HepG2 (cell line): ENCODE data around the gene OR2V2. TPM values are rescaled to one million over a fixed set of nuclear protein-coding genes. Genes with fewer than 3 reads are reported as not detected.

Experiments
- ATAC-seq: fragments of 200-7000 bp; cut with Tn5 transposase; 3 replicates; pipeline ENCODE4 v1.9.1; 2020; ENCODE audit warnings: mild to moderate bottlenecking, moderate library complexity
- BruUV-seq: library from RNA; stranded (reverse); fragments of 400-500 nt; replicated peaks from 2 replicates; lab custom pipeline; 2021; lab: Mats Ljungman, UMichigan
- CTCF ChIA-PET: fragments of 300-600 bp; formaldehyde crosslinking; extraction: SDS; loops from one replicate; lab custom pipeline; 2021; ENCODE audit warnings: low total read pairs, inconsistent platforms, low intra/inter-chr PET ratio; lab: Yijun Ruan, JAX
- POLR2A ChIA-PET: fragments of 350-600 bp; sonication (Branson Sonifier 250); formaldehyde crosslinking; loops from one replicate; lab custom pipeline; 2020; ENCODE audit warnings: antibody characterized with exemption, inconsistent platforms; lab: Yijun Ruan, JAX
- DNase-seq: peaks from one replicate; pipeline ENCODE4 v3.0.0-alpha.2; 2015; ENCODE audit warnings: low spot score
- FAIRE-seq: peaks from 3 replicates; lab custom pipeline; 2011; peaks lifted over from hg19 to GRCh38; lab: Jason Lieb, UNC
- H2AFZ ChIP-seq: one replicate; pipeline ENCODE4 v1.6.1; 2011; ENCODE audit warnings: low read length, inconsistent platforms
- H3K27ac ChIP-seq: fragments of 300-600 bp; 3 replicates; pipeline ENCODE4 v1.8.0; 2011; ENCODE audit warnings: mixed run types, mild to moderate bottlenecking, mixed read lengths, low read length, inconsistent platforms; ENCODE audit not compliant: insufficient read depth; ENCODE audit errors: extremely low read length
- H3K27me3 ChIP-seq, 2 experiments: fragments of 200-600 bp in 1 of 2; 2 replicates in 1 of 2; 3 replicates in 1 of 2; pipeline versions ENCODE4 v1.6.0 to v1.8.0; 2011; ENCODE audit warnings: low read length in 2 of 2, mild to moderate bottlenecking in 2 of 2, moderate library complexity in 2 of 2, inconsistent platforms in 1 of 2; ENCODE audit not compliant: insufficient read depth in 2 of 2, control insufficient read depth in 1 of 2
- H3K36me3 ChIP-seq, 2 experiments: fragments of 200-600 bp in 1 of 2; replicated peaks in 1 of 2; 2 replicates in 1 of 2; 3 replicates in 1 of 2; pipeline versions ENCODE4 v1.5.1 to v1.8.0; 2011; ENCODE audit warnings: low read length in 2 of 2, inconsistent platforms in 1 of 2; ENCODE audit not compliant: insufficient read depth in 2 of 2, control insufficient read depth in 1 of 2
- H3K4me1 ChIP-seq: 2 replicates; pipeline ENCODE4 v1.5.1; 2012; ENCODE audit warnings: low read length, inconsistent platforms; ENCODE audit not compliant: insufficient read depth
- H3K4me2 ChIP-seq: 2 replicates; pipeline ENCODE4 v1.6.0; 2011; ENCODE audit warnings: low read depth, low read length, inconsistent platforms
- H3K4me3 ChIP-seq, 3 experiments: fragments of 200-600 bp in 1 of 3; sonication (generic), shearing (Covaris generic) in 1 of 3; replicated peaks in 1 of 3; 2 replicates each; pipeline ENCODE4 v1.5.1; 2011 to 2016; ENCODE audit warnings: low read length in 3 of 3, inconsistent platforms in 2 of 3, low read depth in 2 of 3, mild to moderate bottlenecking in 2 of 3, control low read depth in 1 of 3, mixed read lengths in 1 of 3; ENCODE audit not compliant: insufficient read depth in 1 of 3
- H3K79me2 ChIP-seq: one replicate; pipeline ENCODE4 v1.6.1; 2011; ENCODE audit warnings: low read length, inconsistent platforms; ENCODE audit not compliant: insufficient read depth
- H3K9ac ChIP-seq: 2 replicates; pipeline ENCODE4 v1.6.0; 2011; ENCODE audit warnings: mild to moderate bottlenecking, low read depth, low read length, inconsistent platforms; ENCODE audit not compliant: insufficient read depth
- H3K9me3 ChIP-seq: 2 replicates; pipeline ENCODE4 v1.5.1; 2012; ENCODE audit warnings: mild to moderate bottlenecking, low read length
- H4K20me1 ChIP-seq: 2 replicates; pipeline ENCODE4 v1.6.0; 2011; ENCODE audit warnings: inconsistent platforms, mild to moderate bottlenecking, low read length, moderate library complexity; ENCODE audit not compliant: insufficient read depth
- FOSL2 ChIP-seq: sonication (generic); formaldehyde crosslinking; IDR thresholded peaks from 2 replicates; pipeline ENCODE4 v1.4.0; 2020; ENCODE audit warnings: missing genetic modification reagents
- FOXA1 ChIP-seq, 2 experiments: fragments of 450-650 bp in 1 of 2; sonication (generic) in 1 of 2; formaldehyde crosslinking in 1 of 2; IDR thresholded peaks; 2 replicates each; pipeline versions ENCODE4 v1.4.0 to v1.6.1; 2016 to 2020; ENCODE audit warnings: missing genetic modification reagents in 1 of 2
- FOXP1 ChIP-seq, 2 experiments: fragments of 450-650 bp in 1 of 2; IDR thresholded peaks; 2 replicates each; pipeline ENCODE4 v1.6.1; 2017 to 2018; ENCODE audit warnings: antibody characterized with exemption in 1 of 2
- IKZF1 ChIP-seq: fragments of 450-650 bp; IDR thresholded peaks from 2 replicates; pipeline ENCODE4 v1.7.1; 2016
- KAT7 ChIP-seq: IDR thresholded peaks from 2 replicates; pipeline ENCODE4 v1.6.1; 2018; ENCODE audit warnings: borderline replicate concordance, missing compliant biosample characterization
- KDM3A ChIP-seq: IDR thresholded peaks from 2 replicates; pipeline ENCODE4 v1.6.1; 2018; ENCODE audit warnings: low read depth, missing compliant biosample characterization
- KDM5A ChIP-seq: fragments of 200-600 bp; sonication (generic); IDR thresholded peaks from 2 replicates; pipeline ENCODE4 v1.7.0; 2018; ENCODE audit warnings: antibody characterized with exemption, mild to moderate bottlenecking, low read length, borderline replicate concordance
- KMT2B ChIP-seq: IDR thresholded peaks from 2 replicates; pipeline ENCODE4 v1.6.1; 2016; ENCODE audit warnings: missing genetic modification reagents, missing compliant biosample characterization
- MYNN ChIP-seq: sonication (generic); formaldehyde crosslinking; IDR thresholded peaks from 2 replicates; pipeline ENCODE4 v1.4.0; 2020; ENCODE audit warnings: mild to moderate bottlenecking, low read depth, missing genetic modification reagents
- POLR2A ChIP-seq, 2 experiments: IDR thresholded peaks; 2 replicates each; pipeline ENCODE4 v1.6.1; 2011; ENCODE audit warnings: low read depth in 2 of 2, low read length in 2 of 2, mild to moderate bottlenecking in 1 of 2, moderate library complexity in 1 of 2; ENCODE audit not compliant: insufficient read depth in 1 of 2
- TCF7 ChIP-seq: sonication (generic); IDR thresholded peaks from 2 replicates; pipeline ENCODE4 v1.6.1; 2016; ENCODE audit warnings: antibody characterized with exemption, low read depth
- THAP11 ChIP-seq: IDR thresholded peaks from 2 replicates; pipeline ENCODE4 v1.6.1; 2016; ENCODE audit warnings: missing biosample characterization, missing genetic modification reagents
- ZBTB7B ChIP-seq: sonication (generic); formaldehyde crosslinking; IDR thresholded peaks from 2 replicates; pipeline ENCODE4 v1.4.0; 2020; ENCODE audit warnings: missing genetic modification reagents
- ZEB1 ChIP-seq: IDR thresholded peaks from 2 replicates; pipeline ENCODE4 v1.6.1; 2012; ENCODE audit warnings: mild to moderate bottlenecking, low read depth, inconsistent platforms; ENCODE audit not compliant: insufficient replicate concordance
- ZMYM3 ChIP-seq: sonication (generic); formaldehyde crosslinking; IDR thresholded peaks from 2 replicates; pipeline ENCODE4 v1.5.1; 2020; ENCODE audit warnings: mild to moderate bottlenecking, missing genetic modification reagents
- ZNF17 ChIP-seq: sonication (generic); formaldehyde crosslinking; IDR thresholded peaks from 2 replicates; pipeline ENCODE4 v1.5.0; 2020; ENCODE audit warnings: mild to moderate bottlenecking, missing genetic modification reagents
- ZNF501 ChIP-seq: sonication (generic); formaldehyde crosslinking; IDR thresholded peaks from 2 replicates; pipeline ENCODE4 v1.5.1; 2020; ENCODE audit warnings: mild to moderate bottlenecking, moderate library complexity, missing genetic modification reagents
- ZNF607 ChIP-seq: sonication (generic); formaldehyde crosslinking; IDR thresholded peaks from 2 replicates; pipeline ENCODE4 v1.5.1; 2020; ENCODE audit warnings: missing genetic modification reagents, mild to moderate bottlenecking, borderline replicate concordance
- ZNF747 ChIP-seq: sonication (generic); formaldehyde crosslinking; IDR thresholded peaks from 2 replicates; pipeline ENCODE4 v1.8.1; 2023; ENCODE audit warnings: missing genetic modification reagents, mild to moderate bottlenecking, borderline replicate concordance
- ZSCAN31 ChIP-seq: sonication (generic); formaldehyde crosslinking; IDR thresholded peaks from 2 replicates; pipeline ENCODE4 v1.5.0; 2020; ENCODE audit warnings: low read depth, mild to moderate bottlenecking, missing genetic modification reagents
- WGBS: methylation state at CpG from one replicate; pipeline ENCODE4 v1.1.6; 2017; ENCODE audit warnings: low lambda C conversion rate; 5-methylcytosine and 5-hydroxymethylcytosine counted together
- in situ Hi-C: cut with HindIII; loops from 2 replicates; pipeline ENCODE4 v1.10.0; 2017; ENCODE audit warnings: low pct_unique_long_range_greater_than_20kb; ENCODE audit not compliant: extremely low pct_ligation_motif_present
- intact Hi-C: fragments of 100-400 bp; cut with micrococcal nuclease; formaldehyde crosslinking; loops from one replicate; pipeline ENCODE4 v1.10.0; 2022; ENCODE audit not compliant: unreplicated experiment
- polyA plus RNA-seq, 8 experiments: library from polyadenylated mRNA; depleted of rRNA in 3 of 8; stranded (reverse) in 7 of 8; unstranded in 1 of 8; fragments of >200 nt; fragmentation: Illumina TruSeq in 4 of 8; extraction: Trizol in 4 of 8; gene quantifications; 2 replicates each; pipeline versions ENCODE4 v1.2.1 to v1.2.3, GENCODE V29; 2011 to 2016; ENCODE audit warnings: low read depth in 4 of 8, missing spikeins in 1 of 8, mixed read lengths in 1 of 8; ENCODE audit not compliant: insufficient read depth in 1 of 8
- total RNA-seq, 5 experiments: library from RNA; depleted of rRNA; stranded (reverse); fragments of >200 nt; fragmentation: Illumina TruSeq; extraction: Trizol; gene quantifications; 2 replicates each; pipeline ENCODE4 v1.2.3, GENCODE V29; 2016; ENCODE audit warnings: low read depth in 1 of 5
- TF ChIP-seq, protein P1 (sequence below): fragments of 450-650 bp; IDR thresholded peaks from 2 replicates; pipeline ENCODE4 v1.6.1; 2016
- TF ChIP-seq, protein P2 (sequence below): sonication (generic); formaldehyde crosslinking; IDR thresholded peaks from 2 replicates; pipeline ENCODE4 v1.4.0; 2020; ENCODE audit warnings: mild to moderate bottlenecking, missing genetic modification reagents

OR2V2 gene
- total and polyA plus RNA-seq, 2 of the 13 experiments (the other 11 are each of a cell fraction or from before 2014, with no cell fraction given) = not detected

DNA sequence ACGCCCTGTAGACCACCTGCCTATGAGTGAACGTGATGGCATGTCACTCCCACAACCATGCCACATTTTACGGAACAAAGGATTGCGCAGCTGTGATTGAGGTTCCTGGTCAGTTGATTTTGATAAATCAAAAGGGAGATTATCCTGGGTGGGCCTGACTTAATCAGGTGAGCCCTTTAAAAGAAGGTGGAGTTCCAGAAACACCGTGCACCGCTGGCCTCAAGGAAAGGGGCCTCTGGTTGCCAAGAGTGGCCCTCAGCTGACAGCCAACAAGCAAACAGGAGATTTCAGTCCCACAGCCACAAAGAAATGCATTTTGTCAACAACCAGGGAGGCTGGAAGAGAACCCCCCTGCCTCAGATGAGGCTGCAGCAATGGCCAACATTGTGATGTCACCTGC lies 38.6 kb downstream of the OR2V2 start (continued):
- TF ChIP-seq THAP11 = no peak
- TF ChIP-seq TCF7 = no peak
- no peak for TF ChIP-seq ZBTB7B (CRISPR knock-in tag)
- no peak for TF ChIP-seq IKZF1
- no peak for TF ChIP-seq MYNN (CRISPR knock-in tag)
- TF ChIP-seq, protein P1, sequence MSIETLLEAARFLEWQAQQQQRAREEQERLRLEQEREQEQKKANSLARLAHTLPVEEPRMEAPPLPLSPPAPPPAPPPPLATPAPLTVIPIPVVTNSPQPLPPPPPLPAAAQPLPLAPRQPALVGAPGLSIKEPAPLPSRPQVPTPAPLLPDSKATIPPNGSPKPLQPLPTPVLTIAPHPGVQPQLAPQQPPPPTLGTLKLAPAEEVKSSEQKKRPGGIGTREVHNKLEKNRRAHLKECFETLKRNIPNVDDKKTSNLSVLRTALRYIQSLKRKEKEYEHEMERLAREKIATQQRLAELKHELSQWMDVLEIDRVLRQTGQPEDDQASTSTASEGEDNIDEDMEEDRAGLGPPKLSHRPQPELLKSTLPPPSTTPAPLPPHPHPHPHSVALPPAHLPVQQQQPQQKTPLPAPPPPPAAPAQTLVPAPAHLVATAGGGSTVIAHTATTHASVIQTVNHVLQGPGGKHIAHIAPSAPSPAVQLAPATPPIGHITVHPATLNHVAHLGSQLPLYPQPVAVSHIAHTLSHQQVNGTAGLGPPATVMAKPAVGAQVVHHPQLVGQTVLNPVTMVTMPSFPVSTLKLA = no peak

DNA sequence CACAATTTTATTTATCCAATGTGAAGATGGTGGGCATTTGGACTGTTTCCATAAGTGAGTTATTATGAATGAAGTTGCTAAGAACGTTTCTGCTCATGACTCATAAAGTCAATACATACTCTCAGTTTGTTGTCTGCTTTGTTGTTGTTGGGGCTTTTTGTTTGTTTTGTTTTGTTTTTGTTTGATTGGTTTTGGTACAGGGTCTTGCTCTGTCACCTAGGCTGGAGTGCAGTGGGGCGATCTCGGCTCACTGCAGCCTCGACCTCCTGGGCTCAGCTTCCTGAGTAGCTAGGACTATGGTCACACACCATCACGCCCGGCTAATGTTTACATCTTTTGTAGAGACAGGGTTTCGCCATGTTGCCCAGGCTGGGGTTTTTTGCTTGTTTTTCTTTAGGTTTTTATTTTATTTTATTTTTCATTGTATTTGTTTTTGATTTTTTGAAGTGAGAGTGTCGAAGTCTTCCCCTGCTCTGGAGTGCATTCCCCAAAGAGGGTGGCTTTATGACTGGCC lies 39.7 kb downstream of the OR2V2 start:
- Histone ChIP-seq H3K36me3 (no peaks in the 10 kb centered on the region), H3K9ac (peak overlapping the region; percentile 70), H3K4me2 (peak overlapping the region; percentile 78), H3K4me1 (peaks cover 27% of the 10 kb centered on the region), H3K27me3 (no peaks in the 10 kb centered on the region; a peak in 1 of 5 replicates), H2AFZ (no peak overlapping the region), H3K27ac (peak overlapping the region; percentile 74), H3K9me3 (no peaks in the 10 kb centered on the region), H3K79me2 (no peaks in the 10 kb centered on the region), H4K20me1 (no peaks in the 10 kb centered on the region), H3K4me3 (peak overlapping the region; percentile 74 to 93 (median 79))
- FAIRE-seq (peak; percentile 51), ATAC-seq (no peak), DNase-seq (no peak)
- POLR2A ChIA-PET = interaction anchor here (1.0 to 2.3 kb wide), 3 partner anchors 20 to 37 kb away, joined by 3 to 13 read pairs (median 3); no protein-coding TSS in a partner anchor
- no TSS peak for BruUV-seq
- in situ Hi-C loops = loop anchor here (5.0 kb wide), 1 partner anchor 35 kb away; the partner anchor contains the start of gene TRIM41
- TF ChIP-seq FOSL2 (CRISPR knock-in tag) = peak; percentile 38
- TF ChIP-seq KAT7 (CRISPR knock-in tag) = 0 out of 2 replicates have a peak, but pooled peaks have one; percentile 7
- TF ChIP-seq ZMYM3 (CRISPR knock-in tag) = no peak
- 0 out of 2 replicates have a peak, but pooled peaks have one; percentile 35 for TF ChIP-seq FOXA1 (IDR thresholded peaks at IDR 0.05)
- no peak for TF ChIP-seq FOXA1 (CRISPR knock-in tag; IDR thresholded peaks at IDR 0.05)
- peak; percentile 95 for TF ChIP-seq FOXP1 (IDR thresholded peaks at IDR 0.05)
- peak; percentile 34 for TF ChIP-seq FOXP1 (CRISPR knock-in tag; IDR thresholded peaks at IDR 0.05)
- TF ChIP-seq ZNF17 (CRISPR knock-in tag) = no peak
- TF ChIP-seq KDM3A (CRISPR knock-in tag) = 0 out of 2 replicates have a peak, but pooled peaks have one; percentile 7
- peak; percentile 18 for TF ChIP-seq ZEB1
- TF ChIP-seq POLR2A (IDR thresholded peaks at IDR 0.05; ENCODE audit: insufficient read depth in 1 of 2, low read depth in 2 of 2, low read length in 2 of 2) = 0 out of 4 replicates have a peak, but pooled peaks of 1 of the 2 experiments have one; percentile 18
- TF ChIP-seq, protein P2, sequence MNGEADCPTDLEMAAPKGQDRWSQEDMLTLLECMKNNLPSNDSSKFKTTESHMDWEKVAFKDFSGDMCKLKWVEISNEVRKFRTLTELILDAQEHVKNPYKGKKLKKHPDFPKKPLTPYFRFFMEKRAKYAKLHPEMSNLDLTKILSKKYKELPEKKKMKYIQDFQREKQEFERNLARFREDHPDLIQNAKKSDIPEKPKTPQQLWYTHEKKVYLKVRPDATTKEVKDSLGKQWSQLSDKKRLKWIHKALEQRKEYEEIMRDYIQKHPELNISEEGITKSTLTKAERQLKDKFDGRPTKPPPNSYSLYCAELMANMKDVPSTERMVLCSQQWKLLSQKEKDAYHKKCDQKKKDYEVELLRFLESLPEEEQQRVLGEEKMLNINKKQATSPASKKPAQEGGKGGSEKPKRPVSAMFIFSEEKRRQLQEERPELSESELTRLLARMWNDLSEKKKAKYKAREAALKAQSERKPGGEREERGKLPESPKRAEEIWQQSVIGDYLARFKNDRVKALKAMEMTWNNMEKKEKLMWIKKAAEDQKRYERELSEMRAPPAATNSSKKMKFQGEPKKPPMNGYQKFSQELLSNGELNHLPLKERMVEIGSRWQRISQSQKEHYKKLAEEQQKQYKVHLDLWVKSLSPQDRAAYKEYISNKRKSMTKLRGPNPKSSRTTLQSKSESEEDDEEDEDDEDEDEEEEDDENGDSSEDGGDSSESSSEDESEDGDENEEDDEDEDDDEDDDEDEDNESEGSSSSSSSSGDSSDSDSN (CRISPR knock-in tag) = no peak
- TF ChIP-seq ZNF607 (CRISPR knock-in tag) = 0 out of 2 replicates have a peak, but pooled peaks have one; percentile 14
- TF ChIP-seq KDM5A = peak; percentile 17; the same call in 1 of the 2 replicates
- peak; percentile 84; the same call in 1 of the 2 replicates for TF ChIP-seq ZNF501 (CRISPR knock-in tag)
- no peak for TF ChIP-seq ZNF747 (CRISPR knock-in tag)
- TF ChIP-seq KMT2B (CRISPR knock-in tag) = no peak
- TF ChIP-seq ZSCAN31 (CRISPR knock-in tag) = 0 out of 2 replicates have a peak, but pooled peaks have one; percentile 5
- CTCF ChIA-PET = no interaction called here
- 2% methylated on average over 8 of the region's 8 CpGs for WGBS
- intact Hi-C loops = loop anchor here (1.0 kb wide), 1 partner anchor 20 kb away; no protein-coding TSS in a partner anchor
